Urothelium cell line (cell line): Measurements from ENCODE around the gene TMEM231.

Source experiments
- DNase-seq: peaks from one replicate; pipeline ENCODE4 v3.0.0; 2011; ENCODE audit warnings: low spot score, mixed read lengths
- FAIRE-seq: peaks from 2 replicates; lab custom pipeline; 2011; peaks lifted over from hg19 to GRCh38; lab: Jason Lieb, UNC

TMEM231 gene

GRCh38 chr16:75494661-75495075, 61.4 kb downstream of the TMEM231 start:
- DNase-seq (peak; percentile 41), FAIRE-seq (no peak)

DNA sequence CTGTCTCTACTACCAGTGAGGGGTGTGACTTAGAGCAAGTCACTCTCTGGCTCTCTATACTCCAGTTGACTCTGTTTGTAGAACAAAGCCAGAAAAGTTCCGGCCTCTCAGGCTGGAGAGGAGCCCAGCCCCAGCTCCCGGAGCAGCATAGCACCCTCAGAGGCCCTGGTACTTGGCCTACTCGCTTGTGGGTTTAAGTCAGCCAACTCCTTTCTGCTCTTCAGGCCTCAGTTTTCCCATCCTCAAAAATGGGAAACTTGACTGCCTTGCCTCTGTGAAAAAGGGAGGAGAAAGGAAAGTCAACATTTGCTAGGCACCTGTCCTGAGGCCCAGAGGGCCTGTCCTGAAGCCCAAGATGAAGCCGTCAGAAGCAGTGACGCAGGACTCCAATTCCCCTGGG, 61.9 kb downstream of the TMEM231 start:
- FAIRE-seq (no peak), DNase-seq (no peak)

- DNase-seq, result peak; percentile 31
- FAIRE-seq, result no peak
Observed at GRCh38 chr16:75491876-75492275, 64.2 kb downstream of the TMEM231 start.

- FAIRE-seq, result no peak
Observed at GRCh38 chr16:75488322-75488721, 67.7 kb downstream of the TMEM231 start.

More at GRCh38 chr16:75488322-75488721, 67.7 kb downstream of the TMEM231 start:
- no peak for DNase-seq
